Transverse colon (tissue), 3 donors: ENCODE results near the gene GAS7.

Experiments
- CTCF ChIP-seq, 5 experiments: fragments of 200-600 bp in 3 of 5; fragments of 450-650 bp in 2 of 5; sonication (generic) in 3 of 5; IDR thresholded peaks; 1 replicate in 2 of 5; 2 replicates in 3 of 5; pipeline ENCODE4 v1.5.1; 2016 to 2017; ENCODE audit warnings: antibody characterized with exemption in 5 of 5, inconsistent platforms in 3 of 5, mild to moderate bottlenecking in 2 of 5, moderate library complexity in 1 of 5
- EP300 ChIP-seq: sonication (generic); formaldehyde crosslinking; IDR thresholded peaks from one replicate; pipeline ENCODE4 v1.6.1; 2017; ENCODE audit warnings: antibody characterized with exemption, low read depth
- POLR2A ChIP-seq: fragments of 450-650 bp; IDR thresholded peaks from one replicate; pipeline ENCODE4 v1.6.1; 2016; ENCODE audit warnings: antibody characterized with exemption, mild to moderate bottlenecking, moderate library complexity

DNA sequence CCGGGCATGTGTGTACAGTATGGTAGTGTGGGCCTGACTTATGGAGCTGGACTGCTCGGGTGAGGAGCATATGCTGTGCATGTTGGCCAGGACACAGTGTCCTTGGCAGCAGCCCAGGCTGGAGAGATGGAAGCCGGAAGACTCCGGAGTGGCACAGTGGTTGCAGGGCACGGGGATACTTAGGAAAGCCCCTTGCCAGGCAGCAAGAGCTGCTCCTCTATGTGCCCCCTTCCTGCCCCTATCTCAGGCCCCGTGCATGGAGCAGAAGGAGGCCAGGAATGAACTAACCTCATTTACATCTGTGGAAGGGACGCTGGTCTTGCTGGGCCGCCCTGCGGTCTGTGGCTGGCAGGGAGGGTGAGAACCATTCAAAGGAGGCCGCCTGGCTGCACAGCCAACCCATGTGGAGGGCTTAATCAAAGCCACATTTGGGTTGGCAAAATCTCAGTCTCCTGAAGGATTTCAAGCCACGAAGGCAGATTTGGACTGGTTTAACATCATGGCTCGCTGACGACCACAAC is 261.1 kb downstream of the GAS7 start:
- TF ChIP-seq CTCF (IDR thresholded peaks at IDR 0.05) (no peak), POLR2A (no peak), EP300 (no peak)
